ENCODE results near the gene ARHGAP25.

DNA sequence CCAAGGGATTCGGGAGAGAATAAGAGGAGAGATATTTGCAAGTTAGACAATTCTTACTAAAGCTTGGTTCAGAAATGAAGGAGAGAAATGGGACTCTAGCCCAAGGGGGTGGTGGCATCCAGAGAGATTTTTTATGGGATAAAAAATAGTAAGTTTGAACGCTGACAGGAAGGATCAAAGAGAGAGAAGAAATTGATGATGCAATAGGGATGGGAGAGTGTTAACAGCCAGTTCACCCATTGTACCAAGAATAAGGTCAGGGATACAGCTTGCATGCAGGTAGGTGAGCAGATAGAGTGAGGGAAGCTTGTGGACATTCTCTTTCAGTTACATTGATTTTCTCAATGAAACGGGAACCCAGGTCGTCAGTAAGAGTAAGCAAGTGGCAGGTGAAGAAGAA lies 1.2 kb upstream of the ARHGAP25 start:
- TF ChIP-seq, protein P1, sequence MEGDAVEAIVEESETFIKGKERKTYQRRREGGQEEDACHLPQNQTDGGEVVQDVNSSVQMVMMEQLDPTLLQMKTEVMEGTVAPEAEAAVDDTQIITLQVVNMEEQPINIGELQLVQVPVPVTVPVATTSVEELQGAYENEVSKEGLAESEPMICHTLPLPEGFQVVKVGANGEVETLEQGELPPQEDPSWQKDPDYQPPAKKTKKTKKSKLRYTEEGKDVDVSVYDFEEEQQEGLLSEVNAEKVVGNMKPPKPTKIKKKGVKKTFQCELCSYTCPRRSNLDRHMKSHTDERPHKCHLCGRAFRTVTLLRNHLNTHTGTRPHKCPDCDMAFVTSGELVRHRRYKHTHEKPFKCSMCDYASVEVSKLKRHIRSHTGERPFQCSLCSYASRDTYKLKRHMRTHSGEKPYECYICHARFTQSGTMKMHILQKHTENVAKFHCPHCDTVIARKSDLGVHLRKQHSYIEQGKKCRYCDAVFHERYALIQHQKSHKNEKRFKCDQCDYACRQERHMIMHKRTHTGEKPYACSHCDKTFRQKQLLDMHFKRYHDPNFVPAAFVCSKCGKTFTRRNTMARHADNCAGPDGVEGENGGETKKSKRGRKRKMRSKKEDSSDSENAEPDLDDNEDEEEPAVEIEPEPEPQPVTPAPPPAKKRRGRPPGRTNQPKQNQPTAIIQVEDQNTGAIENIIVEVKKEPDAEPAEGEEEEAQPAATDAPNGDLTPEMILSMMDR (conservative IDR thresholded peaks at IDR 0.05 in 1 of 2, IDR thresholded peaks at IDR 0.05 in 1 of 2; ENCODE audit: low read depth in 1 of 2, low read length in 2 of 2), result no peak
- no peak for TF ChIP-seq EZH2 (IDR thresholded peaks at IDR 0.05; ENCODE audit: low read length, missing control alignments)

Data from fibroblast of lung (primary cell).